ENCODE measurements around the gene RPS6KB1.
"Not testable (repeated sequence)": the region's sequence is repeated elsewhere in the genome, so short reads cannot be mapped to it uniquely, and the experiment has no call there.

RPS6KB1 gene

GRCh38 chr17:59946433-59946832 is 53.5 kb downstream of the RPS6KB1 start:
- DNase-seq = not testable (repeated sequence)

- peak; percentile 13 for DNase-seq
Measured at GRCh38 chr17:59947310-59947709, 54.4 kb downstream of the RPS6KB1 start.

GRCh38 chr17:59950049-59950448 is 57.1 kb downstream of the RPS6KB1 start:
- DNase-seq = no peak

GRCh38 chr17:59954856-59955255 is 61.9 kb downstream of the RPS6KB1 start:
- DNase-seq = no peak

GRCh38 chr17:59959574-59959973 is 66.7 kb downstream of the RPS6KB1 start:
- not testable (repeated sequence) for DNase-seq

GRCh38 chr17:59962739-59963318 is 69.9 kb downstream of the RPS6KB1 start:
- no peak for DNase-seq

GRCh38 chr17:59963738-59964481 is 71.0 kb downstream of the RPS6KB1 start:
- peak; percentile 70 for DNase-seq

GRCh38 chr17:59964482-59965328 is 71.8 kb downstream of the RPS6KB1 start, which contains the start of gene RNFT1:
Gene RNFT1, minus strand, starts transcription at chr17:59964740. Its CDS starts 77 bp downstream, at chr17:59964663.
- DNase-seq = peak; percentile 96

GRCh38 chr17:59971771-59972170 is 78.8 kb downstream of the RPS6KB1 start:
- DNase-seq = not testable (repeated sequence)

GRCh38 chr17:59972778-59973177 is 79.9 kb downstream of the RPS6KB1 start:
- no peak for DNase-seq

- DNase-seq = not testable (repeated sequence)
Measured at GRCh38 chr17:59973483-59973882, 80.6 kb downstream of the RPS6KB1 start.

- not testable (repeated sequence) for DNase-seq
Measured at GRCh38 chr17:59975166-59975565, 82.2 kb downstream of the RPS6KB1 start.

- DNase-seq = not testable (repeated sequence)
Measured at GRCh38 chr17:59996608-59997007, 103.7 kb downstream of the RPS6KB1 start.
